ENCODE measurements around the gene HKDC1. TPM values are rescaled to one million over a fixed set of nuclear protein-coding genes. Genes with fewer than 3 reads are reported as not detected.

HKDC1 gene
- total RNA-seq, result 0.06 and 0.16 TPM in 2 replicates

GRCh38 chr10:69220041-69220451 lies at the start of gene HKDC1:
TSS of gene HKDC1 (plus strand) at chr10:69220332. CDS start at chr10:69220436, 104 bp downstream.

GRCh38 chr10:69179743-69180524 lies 40.2 kb upstream of the HKDC1 start, which contains the start of gene SUPV3L1:
TSS of gene SUPV3L1 (plus strand) at chr10:69180234. CDS start at chr10:69180292, 58 bp downstream.

GRCh38 chr10:69278446-69278963 lies 58.4 kb downstream of the HKDC1 start, which contains the start of gene HK1:
TSS of gene HK1 (plus strand) at chr10:69278496.

Other genes starting within 250 kb of the HKDC1 start
- gene KIFBP, start 231.5 kb upstream of the HKDC1 start, total RNA-seq, result 31.2 and 50.4 TPM in 2 replicates
- 311 and 523 TPM in 2 replicates for gene SRGN, start 132.2 kb upstream of the HKDC1 start, total RNA-seq
- 28.5 and 38.0 TPM in 2 replicates for gene VPS26A, start 96.2 kb upstream of the HKDC1 start, total RNA-seq
- 18.1 and 30.3 TPM in 2 replicates for gene SUPV3L1, start 40.1 kb upstream of the HKDC1 start, total RNA-seq
- gene HK1, start 58.2 kb downstream of the HKDC1 start, total RNA-seq, result 105 and 146 TPM in 2 replicates
- 0.06 TPM in 1 of 2 replicates, not detected in the other for gene TACR2, start 196.6 kb downstream of the HKDC1 start, total RNA-seq
- 243 and 255 TPM in 2 replicates for gene TSPAN15, start 231.1 kb downstream of the HKDC1 start, total RNA-seq

All from bladder microvascular endothelial cell (primary cell).